ENCODE results near the gene TTC12. TPM values are rescaled to one million over a fixed set of nuclear protein-coding genes. Genes with fewer than 3 reads are reported as not detected.
"Not testable (repeated sequence)": the region's sequence is repeated elsewhere in the genome, so short reads cannot be mapped to it uniquely, and the experiment has no call there.

The TTC12 gene
- total RNA-seq, 1 donor from 2014 or later, result 2.6 TPM

DNA sequence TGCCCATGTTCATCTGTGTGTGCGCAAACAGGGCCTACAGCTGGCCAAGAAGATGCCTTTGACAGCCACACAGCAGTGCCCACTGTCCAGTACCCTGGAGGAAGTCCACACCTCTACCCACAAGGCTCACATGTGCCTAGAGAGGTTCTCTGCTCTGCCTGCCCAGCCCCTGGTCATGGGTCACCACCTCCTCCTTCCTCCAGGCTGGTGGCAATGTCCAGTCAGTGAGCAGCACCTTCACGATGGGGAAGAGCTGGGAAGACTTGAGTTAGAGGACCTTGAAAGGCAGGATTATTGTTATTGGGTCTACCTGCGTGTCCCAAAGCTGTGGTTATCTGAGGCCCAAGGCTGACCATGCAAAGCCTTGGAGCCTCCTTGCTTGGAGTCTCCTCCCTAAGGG, 28.4 kb upstream of the TTC12 start:
- DNase-seq (ENCODE audit: low spot score), result no peak

DNA sequence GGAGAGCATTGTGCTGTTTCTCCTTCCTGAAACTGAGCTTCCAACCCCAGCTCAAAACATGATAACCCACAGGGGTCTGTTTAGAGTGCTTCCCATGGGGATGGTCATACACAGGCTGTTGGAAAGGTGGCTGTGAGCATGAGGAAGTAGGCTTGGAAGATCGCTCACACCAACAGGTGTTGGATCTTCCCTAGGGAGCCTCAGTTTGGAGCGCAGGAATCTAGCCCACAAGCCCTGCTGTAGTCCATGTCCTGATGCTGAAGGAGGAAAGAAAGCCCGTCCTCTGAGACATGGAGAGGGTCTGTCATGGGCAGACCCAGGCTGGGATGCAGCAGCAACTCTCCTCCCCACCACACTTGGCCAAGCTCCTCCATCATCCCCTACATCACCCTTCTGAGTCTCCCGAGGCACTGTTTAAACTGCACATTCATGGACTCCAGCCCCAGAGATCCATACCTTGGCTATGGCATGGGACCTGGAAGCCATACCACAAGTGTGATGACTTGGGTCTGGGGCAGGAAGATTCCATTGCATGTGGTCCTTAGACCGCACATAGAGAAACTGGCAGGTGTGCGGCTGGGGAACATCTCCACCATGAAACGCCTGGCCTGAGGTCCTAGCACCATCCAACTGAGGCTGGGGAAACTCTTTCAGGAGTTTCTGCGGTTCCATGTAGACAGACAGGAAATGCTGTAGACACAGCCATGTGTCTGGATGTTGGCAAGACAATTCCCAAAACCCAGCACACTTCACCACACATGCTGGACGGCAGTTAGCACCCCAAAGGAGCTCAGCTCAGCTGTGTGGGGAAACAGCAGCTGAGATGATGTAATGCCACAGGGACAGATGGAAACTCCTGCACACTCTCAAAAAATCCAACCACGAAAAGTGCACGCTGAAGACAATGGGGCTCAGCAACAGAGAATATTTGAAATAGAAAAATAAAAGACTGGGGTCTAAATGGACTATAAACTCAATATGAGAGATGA, 27.6 kb upstream of the TTC12 start:
- DNase-seq (ENCODE audit: low spot score), result peak; percentile 11

DNA sequence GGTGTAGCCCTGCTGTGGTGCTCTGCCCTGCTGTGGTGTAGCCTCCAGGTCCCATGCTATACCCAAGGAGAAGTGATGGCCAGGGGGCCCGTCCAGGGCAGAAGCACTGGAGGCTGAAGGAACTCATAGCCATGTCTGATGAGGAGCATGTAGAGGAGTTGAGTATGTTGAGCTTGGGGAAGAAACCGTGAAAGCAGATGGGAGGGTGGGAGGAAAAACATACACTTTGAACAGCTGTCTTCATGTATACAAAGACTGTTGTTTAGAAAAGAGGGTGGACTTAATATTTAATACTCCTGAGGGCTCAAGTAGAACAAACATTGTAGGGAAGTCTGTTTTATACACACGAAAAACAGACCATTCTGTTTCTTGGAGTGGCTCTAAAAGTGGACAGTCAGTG, 26.6 kb upstream of the TTC12 start:
- DNase-seq (ENCODE audit: low spot score), result no peak

DNA sequence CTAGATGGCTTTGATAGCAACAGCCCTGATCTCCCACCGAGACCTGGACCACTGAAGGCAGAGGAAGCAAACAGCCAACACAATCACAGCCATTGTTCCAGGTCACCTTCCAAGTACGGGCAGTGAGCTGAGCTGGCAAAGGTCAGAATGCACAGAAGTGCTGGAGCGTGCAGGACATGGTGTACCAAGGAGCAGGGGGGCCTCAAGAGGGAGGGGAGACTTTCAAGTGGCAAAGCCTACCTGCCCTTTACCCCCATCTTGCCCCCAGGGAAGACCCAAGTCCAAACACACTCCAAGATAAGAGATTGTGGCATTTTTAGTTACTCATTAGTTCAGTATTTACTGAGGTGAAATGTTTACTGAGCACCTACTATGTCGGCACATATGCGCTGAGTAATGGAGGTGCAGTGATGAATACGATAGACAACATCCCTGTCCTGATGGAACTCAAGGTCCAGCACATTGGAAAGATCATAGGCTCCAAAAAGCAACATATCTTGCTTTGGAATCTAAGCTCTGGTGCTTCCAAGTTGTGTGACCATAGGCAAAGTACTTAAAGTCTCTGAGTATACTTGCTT, 26.0 kb upstream of the TTC12 start:
- DNase-seq (ENCODE audit: low spot score), result no peak

DNA sequence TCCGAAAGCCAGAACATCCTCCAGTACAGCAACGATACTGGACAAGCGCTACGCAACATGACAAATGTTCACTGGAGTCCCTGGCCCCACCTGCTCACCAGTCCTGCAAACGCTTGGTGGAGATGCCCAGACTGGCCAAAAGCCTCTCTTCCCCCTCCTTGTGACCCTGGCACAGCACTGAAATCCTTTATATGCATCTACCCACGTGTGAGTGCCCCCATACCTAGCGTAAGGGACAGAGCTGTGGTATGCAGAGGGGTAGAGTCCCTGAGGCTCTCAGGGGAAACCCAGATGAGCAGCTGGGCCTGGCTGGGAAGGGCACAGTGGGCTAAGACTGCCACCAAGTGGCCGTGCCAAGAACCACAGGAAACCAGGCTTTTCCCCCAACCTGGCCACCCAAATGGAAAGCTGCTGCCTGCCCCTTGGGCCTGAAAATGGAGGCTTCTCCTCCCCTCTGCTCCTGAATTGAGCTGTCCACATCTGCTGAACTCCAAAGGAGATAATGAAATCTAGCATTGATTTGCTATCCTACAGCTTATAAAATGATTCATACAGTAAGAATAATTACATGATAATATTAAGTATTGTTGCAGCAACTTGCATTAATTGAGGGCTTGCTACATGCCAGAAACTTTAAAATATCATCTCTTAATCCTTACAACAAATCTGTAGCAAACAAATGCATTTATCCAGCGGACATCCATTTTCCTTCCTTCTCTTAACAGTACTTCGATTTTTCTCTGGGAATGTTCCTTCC, 24.8 kb upstream of the TTC12 start:
- peak; percentile 49 for DNase-seq (ENCODE audit: low spot score)

DNA sequence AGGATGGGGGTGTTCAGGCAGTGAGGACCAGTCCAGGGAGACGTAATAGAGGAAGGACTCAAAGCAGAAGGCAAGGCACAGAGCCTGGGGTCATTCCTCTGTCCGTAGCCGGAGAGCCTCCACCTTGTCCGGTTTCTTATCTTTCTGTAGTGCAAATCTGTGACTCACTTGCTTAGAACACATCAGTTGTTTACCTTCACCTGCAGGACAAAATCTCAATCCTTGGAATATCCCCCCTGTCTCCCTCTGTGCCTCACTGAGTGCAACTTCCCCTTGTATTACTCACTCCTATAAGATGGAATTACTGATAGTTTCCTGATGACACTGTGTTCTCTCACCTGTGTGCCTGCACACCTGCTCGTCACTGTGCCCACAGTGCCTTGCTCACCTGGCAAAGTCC, 20.4 kb upstream of the TTC12 start:
- DNase-seq (ENCODE audit: low spot score), result no peak

DNA sequence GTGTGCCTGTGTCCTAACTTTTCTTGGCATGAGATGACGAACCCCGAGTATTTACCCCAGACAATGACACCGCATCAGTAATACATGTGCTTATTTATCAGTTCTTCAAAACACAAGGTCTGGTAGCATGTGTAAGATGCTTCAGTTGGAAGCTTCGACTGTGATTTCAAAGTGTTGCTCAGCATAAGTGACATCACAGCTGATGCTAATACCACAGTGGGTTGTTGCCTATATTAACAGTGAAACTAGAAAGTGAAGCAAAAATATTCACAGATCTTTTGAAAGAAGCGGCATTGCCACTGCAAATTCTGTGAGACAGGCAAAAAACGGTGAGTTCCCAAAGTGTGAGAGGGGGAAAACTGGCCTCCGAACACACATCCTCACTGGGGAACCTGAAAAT, 18.4 kb upstream of the TTC12 start:
- DNase-seq (ENCODE audit: low spot score), result no peak

DNA sequence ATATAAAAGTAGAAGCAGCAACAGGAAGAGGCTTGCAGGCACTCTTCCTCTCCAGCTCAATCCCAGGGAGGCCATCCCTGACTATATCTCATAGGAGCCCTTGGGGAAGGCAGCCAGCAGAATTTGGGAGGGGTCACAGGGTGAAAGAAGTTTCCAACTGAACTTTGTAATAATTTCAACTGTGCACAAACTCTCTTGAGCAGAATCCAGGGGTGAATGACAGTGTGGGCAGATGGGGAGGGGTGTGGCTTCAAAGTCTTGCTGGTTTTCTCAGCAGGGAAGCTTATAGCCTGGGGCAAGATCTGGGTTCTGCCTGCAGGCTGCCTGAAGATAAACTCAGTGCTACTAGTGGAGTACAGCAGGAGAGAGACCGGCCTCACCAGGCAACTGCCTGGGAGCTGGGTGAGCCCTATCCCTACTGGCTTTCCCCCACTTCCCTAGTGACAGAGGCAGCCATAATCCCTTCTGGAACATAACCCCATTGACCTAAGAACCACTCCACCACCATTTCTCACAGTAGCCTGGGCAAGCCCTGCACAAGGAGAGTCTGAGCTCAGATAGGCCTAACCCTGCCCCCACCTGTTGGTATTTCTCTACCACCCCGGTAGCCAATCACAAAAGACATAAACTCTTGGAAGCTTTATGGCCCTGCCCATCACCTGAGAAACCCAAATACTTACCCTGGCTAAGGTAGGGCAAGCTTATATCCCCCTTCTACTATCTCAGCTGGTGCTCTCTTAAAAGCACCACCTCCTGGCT, 17.8 kb upstream of the TTC12 start:
- DNase-seq (ENCODE audit: low spot score), result peak; percentile 71

DNA sequence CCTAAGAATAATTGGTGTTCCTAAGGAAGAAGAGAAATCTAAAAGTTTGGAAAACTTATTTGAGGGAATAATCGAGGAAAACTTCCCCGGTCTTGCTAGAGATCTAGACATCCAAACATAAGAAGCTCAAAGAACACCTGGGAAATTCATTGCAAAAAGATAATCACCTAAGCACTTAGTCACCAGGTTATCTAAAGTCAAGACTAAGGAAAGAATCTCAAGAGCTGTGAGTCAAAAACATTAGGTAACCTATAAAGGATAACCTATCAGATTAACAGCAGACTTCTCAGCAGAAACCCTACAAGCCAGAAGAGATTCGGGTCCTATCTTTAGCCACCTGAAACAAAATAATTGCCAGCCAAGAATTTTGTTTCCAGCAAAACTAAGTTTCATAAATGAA, 15.9 kb upstream of the TTC12 start:
- not testable (repeated sequence) for DNase-seq (ENCODE audit: low spot score)

DNA sequence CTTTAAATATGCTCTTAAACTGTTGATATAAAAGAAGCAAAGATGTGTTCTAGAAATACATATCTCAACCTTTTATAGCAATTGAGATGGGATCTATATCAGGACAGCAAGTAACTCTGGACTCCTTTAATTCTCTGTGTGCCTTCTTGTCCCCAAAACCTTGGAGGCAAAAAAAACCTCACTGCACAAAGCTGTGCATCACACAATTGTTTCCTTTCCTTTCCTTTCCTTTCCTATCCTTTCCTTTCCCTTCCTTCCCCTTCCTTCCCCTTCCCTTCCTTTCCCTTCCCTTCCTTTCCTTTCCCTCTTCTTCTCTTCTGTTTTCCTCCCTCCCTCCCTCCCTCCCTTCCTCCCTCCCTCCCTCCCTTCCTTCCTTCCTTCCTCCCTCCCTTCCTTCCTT, 9.5 kb upstream of the TTC12 start:
- DNase-seq (ENCODE audit: low spot score), result no peak

DNA sequence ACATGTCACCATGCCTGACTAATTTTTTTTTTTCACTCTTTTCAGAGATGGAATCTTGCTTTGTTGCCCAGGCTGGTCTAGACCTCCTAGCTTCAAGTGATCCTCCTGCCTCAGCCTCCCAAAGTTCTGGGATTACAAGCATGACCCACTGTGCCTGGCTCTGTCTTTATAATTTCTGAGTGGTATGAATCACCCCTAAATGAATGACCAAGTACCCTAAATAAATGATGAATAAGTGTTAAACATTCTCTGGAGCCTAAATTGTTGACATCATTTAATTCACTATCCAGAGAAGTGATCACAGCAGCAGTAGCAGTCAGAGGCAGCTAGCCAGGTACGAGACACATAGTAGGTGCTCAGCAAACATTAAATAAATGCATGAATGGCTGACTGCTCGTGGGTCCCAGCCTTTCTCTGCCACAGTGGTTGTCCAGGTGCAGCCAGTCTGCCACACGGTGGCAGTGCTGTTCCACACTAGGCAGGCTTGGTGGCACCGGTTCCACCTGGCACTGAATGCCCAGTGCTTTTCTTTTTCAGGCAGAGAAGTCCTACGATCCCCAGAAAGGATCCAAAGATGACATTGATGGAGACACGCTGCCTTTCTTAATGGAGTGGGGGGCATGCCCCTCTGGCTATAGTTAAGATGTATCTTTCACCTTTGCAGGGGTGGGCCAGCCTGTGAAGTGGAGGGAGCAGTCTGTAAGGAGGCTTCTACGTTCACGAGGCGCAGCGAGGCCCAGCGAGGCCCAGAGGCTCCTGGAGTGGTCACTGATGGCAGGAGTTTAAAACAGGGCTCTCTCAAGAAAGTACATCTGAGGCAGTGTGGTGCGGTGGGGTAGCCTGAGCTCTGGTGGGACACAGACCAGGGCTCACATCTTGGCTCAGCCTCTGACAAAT, 8.7 kb upstream of the TTC12 start:
- DNase-seq (ENCODE audit: low spot score), result peak; percentile 76

DNA sequence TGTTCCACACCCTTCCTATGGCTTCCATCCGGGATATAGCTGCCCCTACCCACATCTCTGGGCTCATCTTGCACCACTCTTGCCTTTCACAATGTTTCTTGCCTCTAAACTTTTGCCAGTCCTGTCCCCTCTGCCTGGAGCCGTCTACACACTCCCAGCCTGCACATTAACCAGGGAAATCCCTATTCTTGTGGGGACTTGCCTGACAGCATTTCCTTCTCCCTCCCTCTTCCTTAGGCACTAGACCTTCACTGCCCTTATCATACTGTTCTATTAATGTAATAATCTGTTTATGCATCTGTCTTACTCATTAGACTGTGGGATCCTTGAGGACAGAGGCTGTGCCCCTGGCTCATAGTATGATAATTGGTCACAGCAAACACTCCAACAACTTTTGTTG, 5.8 kb upstream of the TTC12 start:
- DNase-seq (ENCODE audit: low spot score), result no peak

DNA sequence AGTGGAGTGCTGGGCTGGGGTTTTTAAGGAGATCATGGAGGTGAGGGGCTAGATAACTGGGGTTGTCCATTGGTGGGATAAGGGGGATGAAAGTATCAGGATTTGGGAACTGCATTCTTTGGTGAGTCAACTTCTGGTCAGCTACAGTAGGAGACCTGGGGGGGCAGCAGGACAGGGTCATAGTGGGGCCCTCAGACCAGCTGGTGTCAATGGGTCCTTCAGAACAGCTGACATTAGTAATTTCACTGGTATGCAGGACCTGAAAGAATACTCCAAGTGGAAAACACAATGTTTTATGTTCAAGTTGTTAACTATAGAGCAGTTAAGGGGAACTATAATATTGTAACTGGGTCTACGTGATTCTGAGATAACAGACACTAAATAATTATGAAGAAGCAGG, 2.8 kb upstream of the TTC12 start:
- no peak for DNase-seq (ENCODE audit: low spot score)

DNA sequence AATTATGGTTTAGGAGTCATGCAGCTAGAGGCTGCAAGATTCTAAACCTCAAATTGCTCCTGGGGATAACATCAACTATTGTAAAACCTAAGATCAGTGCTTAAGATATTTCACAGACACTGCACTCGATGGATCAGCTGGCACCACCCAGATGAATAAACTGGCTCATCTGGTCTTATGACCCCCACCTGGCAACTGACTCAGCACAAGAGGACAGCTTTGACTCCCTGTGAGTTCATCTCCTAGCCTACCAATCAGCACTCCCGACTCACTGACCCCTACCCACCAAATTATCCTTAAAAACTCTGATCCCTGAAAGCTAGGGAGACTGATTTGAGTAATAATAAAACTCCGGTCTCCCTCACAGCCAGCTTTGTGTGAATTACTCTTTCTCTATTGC, 782 bp upstream of the TTC12 start:
- peak; percentile 42 for DNase-seq (ENCODE audit: low spot score)

DNA sequence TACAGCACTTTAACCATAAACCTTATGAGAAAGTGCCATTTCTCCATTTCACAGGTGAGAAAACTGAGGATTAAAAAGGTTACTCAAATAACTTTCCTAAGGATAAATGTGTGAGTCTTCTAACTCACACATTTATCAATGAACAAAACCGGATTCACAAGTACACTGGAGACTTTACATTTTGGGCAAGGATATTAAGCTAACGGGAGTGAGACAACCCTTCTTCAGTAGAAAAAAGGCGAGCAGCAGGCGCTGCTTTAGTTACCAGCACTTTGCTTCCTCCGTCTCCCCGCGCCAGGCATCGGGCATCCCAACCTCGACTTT, 356 bp upstream of the TTC12 start:
- no peak for DNase-seq (ENCODE audit: low spot score)

DNA sequence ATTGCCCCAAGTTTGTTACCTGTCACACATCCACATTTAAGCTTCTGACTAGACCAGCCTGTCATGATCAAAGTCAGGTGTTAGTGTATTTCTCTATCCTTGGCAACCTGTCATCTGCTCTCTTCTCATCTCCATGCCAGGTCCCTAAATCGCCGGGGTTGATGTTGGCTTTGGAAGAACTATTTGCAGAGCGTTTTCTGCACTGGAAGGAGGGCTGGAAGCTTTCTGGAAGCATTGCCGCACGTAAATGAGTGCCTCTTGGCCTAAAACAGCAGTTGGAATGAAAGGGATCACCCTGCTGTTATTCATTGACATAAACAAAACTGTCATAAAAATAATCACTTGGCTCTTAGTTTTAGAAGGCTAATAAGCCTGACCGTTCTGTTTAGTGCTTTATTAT, 1.4 kb downstream of the TTC12 start:
- DNase-seq (ENCODE audit: low spot score), result peak; percentile 64

DNA sequence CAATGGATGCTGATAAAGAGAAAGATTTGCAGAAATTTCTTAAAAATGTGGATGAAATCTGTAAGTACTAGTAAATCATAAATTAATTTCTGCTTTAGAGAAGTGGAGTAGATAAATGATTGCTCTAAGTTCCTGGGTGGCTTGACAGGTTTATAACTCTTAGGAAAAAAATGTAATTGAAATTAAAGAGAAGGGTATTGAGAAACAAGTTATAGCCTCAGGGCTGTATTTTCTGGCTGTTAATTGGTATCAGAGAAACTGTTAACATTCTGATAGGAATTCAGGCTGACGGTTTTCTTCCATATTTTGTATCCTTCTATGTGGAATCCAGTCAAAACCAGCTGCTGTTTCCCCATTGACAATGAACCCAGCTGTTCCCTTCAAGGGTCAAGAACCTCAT, 1.9 kb downstream of the TTC12 start:
- no peak for DNase-seq (ENCODE audit: low spot score)

DNA sequence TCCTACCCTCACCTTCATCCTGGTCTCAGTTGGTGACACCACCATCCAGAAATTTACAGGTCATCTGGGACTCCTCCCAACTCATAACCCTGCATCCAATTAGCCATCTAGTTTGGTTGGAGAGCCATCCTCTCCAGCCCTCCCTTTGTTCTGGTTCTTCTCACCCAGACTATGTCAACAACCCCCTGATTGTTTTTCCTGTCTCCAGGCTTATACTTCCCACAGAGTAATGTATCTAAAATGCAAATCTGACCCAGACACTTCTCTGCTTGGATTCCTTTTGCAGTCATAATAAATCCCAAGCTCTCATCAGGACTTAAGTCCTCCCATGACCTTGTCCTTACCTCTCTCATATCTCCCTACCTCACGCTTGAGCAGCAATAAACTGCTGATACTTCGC, 3.0 kb downstream of the TTC12 start:
- DNase-seq (ENCODE audit: low spot score), result no peak

DNA sequence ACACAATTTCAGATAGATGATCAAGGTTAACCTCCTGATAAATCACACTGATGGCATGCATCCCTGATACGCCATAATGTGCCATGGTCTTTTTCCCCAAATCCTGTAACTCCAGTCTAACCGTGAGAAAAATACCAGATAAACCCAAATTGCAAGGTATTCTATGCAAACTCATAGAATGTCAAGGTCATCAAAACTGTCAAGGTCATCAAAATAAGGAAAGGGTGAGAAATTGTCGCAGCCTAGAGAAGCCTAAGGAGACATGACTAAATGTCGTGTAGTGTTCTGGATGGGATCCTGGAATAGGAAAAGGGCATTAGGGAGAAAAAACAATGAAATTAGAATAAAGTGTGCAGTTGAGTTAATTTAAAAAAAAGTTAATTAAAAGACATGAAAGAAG, 4.7 kb downstream of the TTC12 start:
- DNase-seq (ENCODE audit: low spot score), result no peak

DNA sequence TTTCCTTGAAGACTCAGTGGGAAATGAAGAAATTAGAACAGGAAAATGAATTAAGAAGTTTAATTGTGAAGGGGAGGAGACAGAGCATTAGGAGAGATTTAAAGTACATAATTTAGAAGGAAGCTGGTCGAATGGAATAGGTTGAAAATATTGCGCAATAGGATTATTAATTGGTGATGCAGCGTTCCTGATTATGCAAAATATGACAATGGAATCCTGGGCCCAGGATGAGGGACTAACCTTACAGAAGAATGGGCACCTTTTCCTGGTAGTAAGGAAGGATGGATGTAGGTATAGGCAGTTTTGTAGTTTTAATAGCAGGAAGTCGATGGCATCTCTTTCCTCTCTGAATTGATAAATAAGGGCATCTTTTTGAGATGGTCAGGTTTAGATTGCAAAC, 7.8 kb downstream of the TTC12 start:
- no peak for DNase-seq (ENCODE audit: low spot score)

DNA sequence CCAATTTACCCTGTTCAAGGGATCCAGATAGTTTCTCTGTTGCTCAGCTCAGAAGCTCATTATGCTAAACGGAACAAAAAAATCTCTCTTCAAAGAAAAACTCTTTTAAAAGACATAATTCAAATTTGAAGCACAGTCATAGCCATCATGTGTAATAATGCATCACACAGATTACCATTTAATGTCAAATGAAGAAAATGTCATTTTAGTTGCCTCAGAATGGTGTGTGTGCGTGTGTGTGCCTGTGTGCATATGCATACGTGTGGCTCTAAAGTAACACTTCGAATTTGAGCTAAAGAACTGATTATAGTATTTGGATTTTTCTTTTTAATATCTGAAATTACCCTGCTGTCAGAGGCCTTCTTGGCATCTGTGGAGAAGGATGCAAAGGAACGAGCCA, 9.9 kb downstream of the TTC12 start:
- no peak for DNase-seq (ENCODE audit: low spot score)

All from umbilical cord (tissue), 2 donors.